GM12878 (cell line): Measurements from ENCODE around the gene NUCB1. TPM values are rescaled to one million over a fixed set of nuclear protein-coding genes. Genes with fewer than 3 reads are reported as not detected.

Experiments used
- CBFB ChIP-seq: IDR thresholded peaks from 2 replicates; pipeline ENCODE4 v1.6.1; 2016; ENCODE audit warnings: antibody characterized with exemption, low read depth
- CEBPB ChIP-seq, 2 experiments: fragments of 150-350 bp in 1 of 2; IDR thresholded peaks; 2 replicates each; pipeline ENCODE4 v1.6.1; 2012 to 2014; ENCODE audit warnings: low read depth in 2 of 2, low read length in 2 of 2, borderline replicate concordance in 1 of 2, inconsistent platforms in 1 of 2
- CHD1 ChIP-seq: IDR thresholded peaks from 2 replicates; pipeline ENCODE4 v1.6.1; 2012; ENCODE audit warnings: low read depth, low read length, improper control_type of control experiment
- CTCF ChIP-seq, 3 experiments: IDR thresholded peaks in 2 of 3; conservative IDR thresholded peaks in 1 of 3; 2 replicates each; pipeline ENCODE4 v1.5.1; 2011; ENCODE audit warnings: low read depth in 3 of 3, low read length in 3 of 3, mild to moderate bottlenecking in 3 of 3, control low read depth in 2 of 3, moderate library complexity in 2 of 3, inconsistent platforms in 1 of 3, mixed read lengths in 1 of 3; ENCODE audit not compliant: control insufficient read depth in 2 of 3, insufficient read depth in 1 of 3; ENCODE audit errors: extremely low read depth in 1 of 3
- DPF2 ChIP-seq: fragments of 450-650 bp; IDR thresholded peaks from 2 replicates; pipeline ENCODE4 v1.6.1; 2017; ENCODE audit warnings: mild to moderate bottlenecking
- ETV6 ChIP-seq, 2 experiments: fragments of 450-650 bp in 1 of 2; IDR thresholded peaks in 1 of 2; conservative IDR thresholded peaks in 1 of 2; 2 replicates each; pipeline ENCODE4 v1.6.1; 2014; ENCODE audit warnings: antibody characterized with exemption in 1 of 2, borderline replicate concordance in 1 of 2, low read depth in 1 of 2, mild to moderate bottlenecking in 1 of 2, moderate library complexity in 1 of 2
- FOXK2 ChIP-seq: fragments of 450-650 bp; IDR thresholded peaks from 2 replicates; pipeline ENCODE4 v1.6.1; 2017; ENCODE audit warnings: mild to moderate bottlenecking, moderate library complexity
- GABPA ChIP-seq: IDR thresholded peaks from 2 replicates; pipeline ENCODE4 v1.6.1; 2014; ENCODE audit warnings: antibody characterized with exemption, low read depth, mild to moderate bottlenecking, inconsistent platforms
- NKRF ChIP-seq: fragments of 450-650 bp; conservative IDR thresholded peaks from 2 replicates; pipeline ENCODE4 v1.6.1; 2017; ENCODE audit warnings: mild to moderate bottlenecking, moderate library complexity
- PBX3 ChIP-seq: IDR thresholded peaks from 2 replicates; pipeline ENCODE4 v1.6.1; 2011; ENCODE audit warnings: mild to moderate bottlenecking, low read depth, low read length, moderate library complexity; ENCODE audit not compliant: insufficient replicate concordance
- PKNOX1 ChIP-seq: fragments of 450-650 bp; IDR thresholded peaks from 2 replicates; pipeline ENCODE4 v1.6.1; 2016; ENCODE audit warnings: mild to moderate bottlenecking
- PRDM15 ChIP-seq: fragments of 450-650 bp; formaldehyde crosslinking; IDR thresholded peaks from 2 replicates; pipeline ENCODE4 v1.4.0; 2020; ENCODE audit warnings: mild to moderate bottlenecking, moderate library complexity
- RUNX3 ChIP-seq: IDR thresholded peaks from 2 replicates; pipeline ENCODE4 v1.6.1; 2012; ENCODE audit warnings: low read length, inconsistent platforms
- SMC3 ChIP-seq: IDR thresholded peaks from 2 replicates; pipeline ENCODE4 v1.6.1; 2011; ENCODE audit warnings: low read length, improper control_type of control experiment, borderline replicate concordance
- SUPT20H ChIP-seq: IDR thresholded peaks from 2 replicates; pipeline ENCODE4 v1.6.1; 2011; ENCODE audit warnings: low read depth, mild to moderate bottlenecking, low read length, moderate library complexity, borderline replicate concordance; ENCODE audit not compliant: control insufficient read depth
- TAF1 ChIP-seq: IDR thresholded peaks from 2 replicates; pipeline ENCODE4 v1.6.1; 2011; ENCODE audit warnings: mild to moderate bottlenecking, low read depth, low read length, borderline replicate concordance
- TCF3 ChIP-seq: IDR thresholded peaks from 2 replicates; pipeline ENCODE4 v1.6.1; 2012; ENCODE audit warnings: low read depth, mild to moderate bottlenecking, low read length, borderline replicate concordance; ENCODE audit not compliant: insufficient read depth
- ZNF207 ChIP-seq: fragments of 450-650 bp; IDR thresholded peaks from 2 replicates; pipeline ENCODE4 v1.6.1; 2014; ENCODE audit warnings: antibody characterized with exemption, mild to moderate bottlenecking, borderline replicate concordance
- polyA plus RNA-seq, 11 experiments: library from polyadenylated mRNA; depleted of rRNA in 4 of 11; unstranded in 6 of 11; stranded (reverse) in 5 of 11; fragments of >200 nt; fragmentation: Nextera tagmentation in 4 of 11; fragmentation: Illumina TruSeq in 1 of 11; extraction: Ambion mirVana in 4 of 11; extraction: Trizol in 1 of 11; gene quantifications; 1 replicate in 1 of 11; 2 replicates in 10 of 11; pipeline versions ENCODE4 v1.2.1 to v1.2.3, GENCODE V29; 2011 to 2016; ENCODE audit warnings: inconsistent platforms in 2 of 11, missing spikeins in 2 of 11, low read depth in 1 of 11
- total RNA-seq, 4 experiments: library from RNA; depleted of rRNA in 3 of 4; stranded (reverse); fragments of >200 nt in 3 of 4; fragmentation: Illumina TruSeq in 1 of 4; extraction: Trizol in 1 of 4; gene quantifications; 2 replicates each; pipeline versions ENCODE4 v1.2.1 to v1.2.3, GENCODE V29; 2013 to 2021

NUCB1 gene
- total and polyA plus RNA-seq, 10 of the 15 experiments (the other 5 are each of a cell fraction or from before 2014, with no cell fraction given), result 1.8 to 112 (median 44.5) TPM

- TF ChIP-seq TCF3 (peak; percentile 90), PBX3 (no peak), SMC3 (no peak), CHD1 (peak; percentile 92), RUNX3 (peak; percentile 73), NKRF (peak; percentile 93), GABPA (no peak), ETV6 (conservative IDR thresholded peaks at IDR 0.05 in 1 of 2, IDR thresholded peaks at IDR 0.05 in 1 of 2; ENCODE audit: borderline replicate concordance in 1 of 2, low read depth in 1 of 2) (no peak), ZNF207 (peak; percentile 92; the same call in 1 of the 2 replicates), DPF2 (peak; percentile 74; the same call in 1 of the 2 replicates), PKNOX1 (0 out of 2 replicates have a peak, but pooled peaks have one; percentile 28), CBFB (peak; percentile 95), FOXK2 (peak; percentile 46; the same call in 1 of the 2 replicates), PRDM15 (no peak), TAF1 (peak; percentile 94), SUPT20H (no peak), CEBPB (IDR thresholded peaks at IDR 0.05; ENCODE audit: borderline replicate concordance in 1 of 2, low read depth in 2 of 2, low read length in 2 of 2) (no peak), CTCF (IDR thresholded peaks at IDR 0.05 in 2 of 3, conservative IDR thresholded peaks at IDR 0.05 in 1 of 3; ENCODE audit: control insufficient read depth in 2 of 3, extremely low read depth in 1 of 3, insufficient read depth in 1 of 3, low read depth in 3 of 3, low read length in 3 of 3) (no peak)
Measured at GRCh38 chr19:48965040-48965805, 65.1 kb downstream of the NUCB1 start, which contains the start of gene FTL (continued).
